NB4 (cell line): Measurements from ENCODE around the gene GORASP1.

Source experiments
- CTCF ChIP-seq: IDR thresholded peaks from one replicate; pipeline ENCODE4 v1.5.1; 2012; ENCODE audit warnings: low read depth, low read length
- MAX ChIP-seq: IDR thresholded peaks from 2 replicates; pipeline ENCODE4 v1.6.1; 2011; ENCODE audit warnings: low read depth, low read length
- MYC ChIP-seq: IDR thresholded peaks from 2 replicates; pipeline ENCODE4 v1.6.1; 2011; ENCODE audit warnings: low read depth, low read length
- POLR2A ChIP-seq: IDR thresholded peaks from 2 replicates; pipeline ENCODE4 v1.6.1; 2011; ENCODE audit warnings: mild to moderate bottlenecking; ENCODE audit not compliant: insufficient read length; ENCODE audit errors: extremely low read depth

- TF ChIP-seq CTCF (no peak), POLR2A (no peak), MAX (no peak), MYC (no peak)
Observed at GRCh38 chr3:39108200-39108710, 828 bp upstream of the GORASP1 start.
